HG03135 (cell line): Measurements from ENCODE around the gene VAV2.

Source experiments
- ATAC-seq: cut with Tn5 transposase; IDR thresholded peaks from one replicate; pipeline ENCODE4 v1.9.1; 2021; ENCODE audit warnings: mild to moderate bottlenecking, moderate library complexity; ENCODE audit not compliant: unreplicated experiment

VAV2 gene

DNA sequence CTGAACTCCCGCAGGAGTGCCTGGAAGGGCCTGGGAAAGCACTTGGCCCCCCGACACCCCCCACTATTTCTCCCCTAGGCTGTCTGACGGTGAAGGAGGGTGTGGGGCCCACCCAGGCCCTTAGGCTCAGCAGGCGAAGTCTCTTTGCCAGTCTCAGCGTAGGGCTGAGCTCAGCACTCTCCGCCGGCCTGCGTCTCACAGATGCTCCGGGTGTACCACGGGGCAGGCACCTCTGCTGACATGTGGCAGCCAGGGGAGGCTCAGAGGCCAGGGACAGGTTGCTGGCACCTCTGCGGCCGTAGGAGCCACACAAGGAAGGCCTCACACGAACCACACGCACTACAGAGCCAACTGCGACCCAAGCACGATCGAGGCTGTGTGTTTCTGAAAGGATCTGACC lies 114.2 kb downstream of the VAV2 start:
- no peak for ATAC-seq

DNA sequence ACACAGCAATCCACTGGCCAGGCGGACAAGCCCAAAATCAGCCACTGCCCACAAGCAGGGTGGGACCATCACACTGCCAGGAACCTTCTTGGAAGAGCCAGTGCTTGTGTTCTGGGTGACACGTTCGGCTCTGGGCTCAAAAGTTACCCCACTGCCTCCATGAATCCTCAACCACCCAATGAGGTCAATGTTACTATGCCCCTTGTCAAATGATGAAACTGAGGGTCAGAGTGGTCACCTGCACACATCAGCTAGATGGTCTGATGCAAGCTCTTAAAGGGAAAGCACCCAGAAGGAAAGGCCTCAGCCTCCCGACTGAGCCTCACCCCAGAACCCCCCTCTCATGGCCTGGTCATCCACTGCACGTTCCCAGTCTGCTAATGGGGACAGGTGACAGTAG lies 114.8 kb downstream of the VAV2 start:
- no peak for ATAC-seq

DNA sequence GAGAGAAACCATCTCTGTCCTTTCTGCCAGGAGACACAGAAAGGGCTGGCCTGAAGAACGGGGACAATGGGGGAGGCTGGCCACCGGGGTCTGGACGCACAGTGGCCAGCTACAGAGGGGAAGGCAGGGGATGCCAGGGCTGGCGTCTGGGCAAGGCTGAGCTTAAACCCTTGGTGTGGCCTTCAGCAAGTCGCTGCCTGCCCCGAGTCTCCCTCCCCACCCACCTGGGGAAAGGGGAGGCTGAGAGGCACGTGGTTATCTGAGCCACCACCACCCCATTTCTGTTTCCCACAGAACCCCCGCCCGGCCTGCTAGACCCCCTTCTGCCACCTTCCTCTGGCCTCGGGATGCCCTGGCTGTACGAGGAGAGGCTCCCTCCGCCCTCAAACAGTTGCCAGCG lies 115.3 kb downstream of the VAV2 start:
- ATAC-seq = no peak

DNA sequence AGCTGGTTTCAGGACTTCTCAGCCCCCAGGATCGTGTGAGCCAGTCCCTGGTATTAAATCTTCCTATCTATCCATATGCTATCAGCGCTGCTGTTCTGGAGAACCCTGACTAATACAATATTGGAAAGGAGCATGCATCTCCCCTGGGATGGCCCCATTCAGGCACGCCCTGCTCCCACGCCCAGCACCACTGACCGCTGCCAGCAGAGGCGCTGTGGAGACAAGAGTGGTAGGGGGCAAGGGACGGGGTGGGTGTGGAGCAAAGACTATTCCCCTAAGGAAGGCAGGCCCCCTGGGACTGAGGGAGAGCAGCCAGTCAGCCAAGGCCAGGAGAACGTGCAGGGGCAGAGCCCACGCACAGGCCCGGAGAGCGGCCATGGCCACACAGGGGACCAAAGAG lies 116.0 kb downstream of the VAV2 start:
- ATAC-seq = no peak

DNA sequence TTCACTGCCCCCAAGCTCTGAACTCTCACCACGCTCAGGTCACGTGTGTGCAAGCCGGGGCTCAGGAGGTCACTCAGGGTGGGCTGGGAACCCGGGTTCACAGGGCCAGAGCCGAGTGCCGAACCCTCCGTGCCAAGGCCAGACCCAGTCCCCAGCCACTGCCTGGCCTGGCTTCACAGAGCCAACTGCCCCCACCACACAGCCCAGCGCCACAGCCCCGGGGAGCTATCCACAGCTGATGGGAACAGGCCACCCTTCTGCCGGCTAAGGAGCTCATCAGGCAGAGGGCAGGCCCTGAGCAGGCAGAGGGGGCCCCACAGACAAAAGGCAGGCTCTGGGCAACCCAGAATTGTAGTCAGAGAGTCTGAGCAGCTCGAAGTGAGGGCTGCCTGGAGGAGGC lies 117.0 kb downstream of the VAV2 start:
- no peak for ATAC-seq

DNA sequence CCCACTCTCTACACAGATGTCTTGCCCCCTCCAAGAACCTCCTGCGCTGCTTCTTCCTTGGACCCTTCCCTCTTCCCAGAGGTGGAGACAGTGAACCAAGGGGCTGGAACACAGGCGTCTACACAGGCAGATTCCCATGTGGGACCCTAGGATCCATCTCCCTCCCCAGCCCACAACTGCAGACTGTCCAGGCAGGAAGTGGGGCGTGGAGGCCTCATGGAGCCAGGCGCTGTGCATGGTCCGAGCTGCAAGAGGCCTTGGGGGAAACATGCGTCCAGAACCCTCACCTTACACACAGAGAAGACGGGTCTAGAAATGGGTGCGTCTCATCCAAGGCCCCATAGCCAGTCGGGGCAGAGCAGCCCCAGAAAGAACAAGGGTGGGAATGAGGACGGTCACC lies 117.5 kb downstream of the VAV2 start:
- no peak for ATAC-seq

DNA sequence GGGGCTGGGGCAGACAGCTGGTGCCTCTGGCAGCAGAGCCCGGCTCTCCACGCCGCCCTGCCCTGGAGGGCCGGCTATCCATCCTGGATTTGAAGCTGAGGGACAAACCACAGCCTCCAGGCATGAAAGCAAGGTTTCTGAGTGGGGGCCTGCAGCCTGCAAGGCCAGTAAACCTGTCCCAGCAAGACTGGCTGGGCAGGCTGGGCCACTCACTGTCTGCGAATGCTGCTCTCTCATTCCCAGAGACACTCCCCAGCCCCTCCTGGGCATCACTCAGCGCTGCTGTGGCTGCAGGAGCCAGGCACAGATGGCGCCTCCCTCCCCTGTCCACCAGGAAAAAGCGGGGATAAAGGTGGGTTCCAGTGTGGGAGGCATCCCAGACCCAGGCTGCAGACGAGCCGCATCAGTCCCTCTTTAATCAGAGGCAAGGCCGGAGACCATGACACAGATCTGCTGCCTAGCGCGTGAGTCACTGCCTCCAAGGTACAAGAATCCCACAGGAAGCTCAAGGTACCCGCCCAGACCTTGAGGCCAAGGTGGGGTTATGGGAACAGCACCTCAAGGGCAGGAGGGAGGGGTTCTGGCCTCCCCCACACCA lies 118.0 kb downstream of the VAV2 start:
- ATAC-seq = no peak

DNA sequence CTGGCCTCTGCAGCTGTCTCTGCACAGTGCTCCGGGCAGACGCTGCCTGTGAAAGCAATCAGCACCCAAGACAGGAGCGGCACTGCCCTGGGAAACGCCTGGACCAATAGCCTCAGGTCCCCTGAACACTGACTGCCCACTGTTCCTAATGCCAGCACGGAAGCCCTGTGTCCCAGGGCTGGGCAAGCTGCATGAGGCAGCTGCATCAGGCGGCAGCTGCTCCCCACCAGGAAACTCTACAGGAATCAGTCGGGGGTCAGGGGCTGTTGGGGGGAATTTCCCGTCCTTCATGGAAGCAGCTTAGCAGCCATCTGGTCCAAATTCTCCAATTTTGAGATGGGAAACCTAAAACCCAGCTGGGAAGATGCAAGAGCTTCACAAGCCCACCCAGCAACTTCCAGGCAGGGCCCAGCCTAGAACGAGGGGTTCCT lies 118.6 kb downstream of the VAV2 start:
- ATAC-seq = no peak

DNA sequence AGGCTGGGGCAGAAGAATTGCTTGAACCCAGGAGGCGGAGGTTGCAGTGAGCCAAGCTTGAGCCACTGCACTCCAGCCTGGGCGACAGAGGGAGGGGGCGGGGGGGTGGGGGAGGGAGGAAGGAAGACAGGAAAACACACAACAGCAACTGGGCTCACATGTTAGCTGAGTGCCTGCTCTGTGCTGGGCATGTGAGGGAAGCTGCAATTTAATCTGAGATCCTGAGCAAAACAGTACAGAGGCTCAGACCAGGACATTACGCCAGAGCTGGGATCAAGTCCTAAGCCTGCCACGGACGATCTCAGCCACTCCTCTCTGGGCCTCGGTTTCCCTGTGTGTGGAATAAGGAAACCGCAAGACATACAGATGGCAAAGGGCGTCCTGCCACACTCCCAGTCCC lies 119.1 kb downstream of the VAV2 start:
- ATAC-seq = no peak

DNA sequence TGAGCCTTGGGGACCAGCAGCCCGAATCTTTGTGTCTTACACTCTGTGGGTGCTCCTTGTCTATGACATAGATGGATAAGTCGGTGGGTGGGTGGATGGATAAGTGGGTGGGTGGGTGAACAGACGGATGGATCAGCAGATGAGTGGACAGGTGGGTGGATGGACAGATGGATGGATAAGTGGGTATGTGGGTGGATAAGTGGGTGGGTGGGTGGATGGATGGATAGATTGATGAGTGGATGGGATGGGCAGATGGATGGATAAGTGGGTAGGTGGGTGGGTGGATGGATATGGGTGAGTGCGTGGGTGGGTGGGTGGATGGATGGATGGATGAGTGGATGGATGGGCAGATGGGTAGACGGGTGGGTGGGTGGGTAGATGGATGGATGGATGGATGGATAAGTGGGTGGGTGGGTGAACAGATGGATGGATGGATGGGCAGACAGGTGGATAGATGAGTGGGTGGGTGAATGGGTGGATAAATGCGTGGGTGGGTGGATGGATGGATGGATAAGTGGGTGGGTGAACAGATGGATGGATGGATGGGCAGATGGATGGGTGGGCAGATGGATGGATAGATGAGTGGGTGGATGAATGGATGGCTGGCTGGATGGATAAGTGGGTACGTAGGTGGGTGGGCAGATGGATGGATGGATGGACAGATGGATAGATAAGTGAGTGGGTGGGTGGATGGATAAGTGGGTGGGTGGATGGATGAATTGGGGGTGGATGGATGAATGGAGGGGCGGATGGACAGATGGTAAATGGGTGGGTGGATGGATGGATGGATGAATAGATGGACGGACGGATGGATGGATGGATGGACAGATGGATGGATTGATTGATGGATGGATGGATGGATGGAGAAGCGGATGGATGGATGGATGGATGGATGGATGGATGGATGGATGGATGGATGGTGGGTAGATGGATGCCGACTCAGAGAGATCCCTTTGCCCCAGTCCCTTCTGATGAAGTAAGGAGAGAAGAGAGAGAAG lies 121.2 kb downstream of the VAV2 start:
- no peak for ATAC-seq

DNA sequence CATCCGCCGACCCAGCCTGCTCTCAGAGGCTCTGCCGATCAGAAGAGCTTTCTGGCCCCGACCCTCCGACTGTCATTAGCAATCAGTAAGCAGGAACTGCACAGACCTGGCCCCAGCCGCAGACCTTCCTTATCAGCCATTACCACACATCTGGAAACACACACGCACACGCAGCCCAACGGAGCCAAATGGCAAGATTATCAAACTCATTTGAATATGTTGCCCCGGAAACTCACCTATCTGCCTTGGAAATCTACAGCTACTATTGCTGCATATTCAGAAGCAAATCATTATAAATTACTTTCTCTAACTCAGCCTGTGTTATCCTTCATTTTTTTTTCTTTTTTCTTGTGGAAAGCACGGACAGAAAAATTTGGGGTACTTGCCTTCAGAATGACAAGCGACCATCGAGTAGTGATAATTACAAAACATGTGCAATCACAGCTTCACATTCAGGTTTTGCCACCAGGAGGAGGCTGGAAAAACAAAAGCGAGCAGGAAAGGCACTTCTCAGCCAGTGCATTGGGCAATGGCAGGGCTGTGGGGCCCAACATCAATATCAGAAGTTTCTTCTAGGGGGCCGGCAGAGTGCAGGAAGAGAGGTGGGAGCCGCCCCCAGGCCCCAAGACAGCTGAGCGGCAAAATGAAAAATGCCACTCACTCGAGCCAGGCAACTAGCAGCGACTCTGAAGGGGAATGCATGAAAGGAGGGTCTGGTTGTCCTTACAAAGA lies 122.3 kb downstream of the VAV2 start:
- no peak for ATAC-seq

DNA sequence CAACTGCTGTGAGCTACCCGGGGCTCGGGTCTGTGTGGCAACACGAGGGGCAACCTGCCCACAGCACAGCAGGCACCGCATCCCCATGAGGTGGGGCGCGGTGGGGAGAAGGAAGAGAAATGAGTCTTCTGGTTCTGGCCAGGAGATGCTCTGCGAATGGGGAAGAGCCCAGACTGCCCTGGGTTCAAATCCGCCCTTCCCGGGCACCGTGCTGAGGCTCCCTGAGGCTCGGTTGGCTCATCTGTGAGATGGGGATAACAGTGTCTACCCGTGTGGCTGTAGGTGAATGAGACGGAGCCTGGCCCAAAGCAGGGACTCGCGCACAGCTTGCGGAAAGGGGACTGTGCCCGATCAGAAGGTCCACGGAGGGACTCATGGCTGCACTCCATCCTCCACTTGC lies 123.9 kb downstream of the VAV2 start:
- ATAC-seq = no peak

DNA sequence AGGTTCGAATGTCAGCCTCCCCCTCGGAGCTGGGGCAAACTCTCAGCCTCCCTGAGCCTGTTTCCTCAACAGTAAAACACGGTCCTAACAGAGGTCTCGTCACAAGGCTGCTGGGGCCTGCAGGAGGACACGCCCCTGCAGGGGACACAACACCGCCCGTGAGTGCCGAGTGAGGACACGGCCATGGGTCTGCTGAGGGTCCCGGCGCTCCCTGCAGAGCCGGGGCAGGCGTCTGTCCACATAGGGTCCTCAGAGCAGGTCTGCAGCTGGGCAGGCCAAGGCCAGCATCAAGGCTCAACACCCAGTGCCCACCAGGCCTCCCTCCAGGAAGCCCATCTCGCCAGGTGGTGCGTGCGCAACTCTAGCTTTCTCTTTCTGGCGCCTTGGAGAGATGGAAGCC lies 125.2 kb downstream of the VAV2 start:
- ATAC-seq = no peak

DNA sequence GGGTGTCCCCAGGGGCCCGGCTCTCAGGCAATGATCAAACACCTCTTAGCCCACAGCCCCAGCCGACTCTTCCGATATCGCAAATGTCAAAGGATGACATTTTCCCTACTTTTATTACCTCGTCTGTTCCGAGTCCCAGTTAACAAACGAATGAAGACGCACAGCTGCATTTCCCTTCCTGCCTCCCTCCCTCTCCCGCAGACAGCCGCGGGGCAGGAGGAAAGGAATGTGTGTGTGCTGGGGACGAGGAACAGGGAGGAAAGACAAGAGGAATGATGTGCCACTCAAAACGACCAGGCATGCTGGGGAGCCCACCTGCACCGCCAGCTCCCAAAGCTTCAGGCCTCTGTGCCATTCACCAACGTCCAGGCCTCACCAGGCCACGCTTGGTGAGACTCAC lies 128.1 kb downstream of the VAV2 start:
- no peak for ATAC-seq

DNA sequence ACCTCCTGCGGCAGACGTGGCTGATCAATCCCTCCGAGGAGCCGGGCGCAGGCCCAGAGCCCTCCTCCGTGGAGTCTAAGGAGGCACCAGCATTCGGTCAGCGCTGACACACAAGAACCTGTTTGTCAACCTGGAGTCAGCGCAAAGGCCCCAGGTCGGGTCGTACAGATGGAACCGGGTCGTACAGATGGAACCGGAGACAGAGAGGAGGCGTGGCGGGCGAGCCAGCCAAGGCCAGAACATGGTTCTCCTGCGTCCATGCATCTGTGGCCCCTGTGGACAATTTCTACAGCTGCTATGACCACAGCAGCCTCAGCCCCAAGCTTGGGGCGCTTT lies 128.9 kb downstream of the VAV2 start:
- no peak for ATAC-seq

DNA sequence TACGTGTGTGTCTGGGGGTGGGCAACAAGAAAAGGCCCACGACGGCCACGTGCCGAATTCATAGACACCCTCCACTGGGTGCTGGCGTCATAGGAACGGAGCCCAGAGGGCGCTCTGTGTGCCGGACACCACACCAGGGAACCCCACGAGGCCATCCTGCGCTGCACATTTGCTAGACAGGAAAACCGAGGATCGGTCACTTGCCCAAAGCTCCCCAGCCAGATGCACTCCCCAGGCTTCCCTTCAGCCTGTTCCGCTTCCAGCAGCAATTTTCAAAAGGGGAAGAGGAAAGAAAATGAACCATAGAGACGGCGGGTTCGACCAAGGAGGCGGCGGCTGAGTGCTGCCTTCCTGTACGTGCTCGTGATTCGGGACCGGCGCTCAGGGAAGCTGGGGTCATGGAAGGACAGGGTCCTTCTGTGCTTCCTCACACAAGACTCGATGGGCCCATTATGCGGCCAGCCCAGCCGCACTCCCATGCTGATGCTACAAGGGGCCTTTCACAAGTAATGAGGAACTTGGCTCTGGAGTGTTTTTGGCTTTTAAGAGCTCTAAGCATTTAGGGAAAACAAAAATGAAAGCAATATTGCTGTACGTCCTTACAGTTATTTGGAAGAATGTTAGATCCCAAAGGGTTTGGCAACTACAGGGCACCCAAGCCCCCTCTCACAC lies 129.4 kb downstream of the VAV2 start:
- ATAC-seq = no peak

DNA sequence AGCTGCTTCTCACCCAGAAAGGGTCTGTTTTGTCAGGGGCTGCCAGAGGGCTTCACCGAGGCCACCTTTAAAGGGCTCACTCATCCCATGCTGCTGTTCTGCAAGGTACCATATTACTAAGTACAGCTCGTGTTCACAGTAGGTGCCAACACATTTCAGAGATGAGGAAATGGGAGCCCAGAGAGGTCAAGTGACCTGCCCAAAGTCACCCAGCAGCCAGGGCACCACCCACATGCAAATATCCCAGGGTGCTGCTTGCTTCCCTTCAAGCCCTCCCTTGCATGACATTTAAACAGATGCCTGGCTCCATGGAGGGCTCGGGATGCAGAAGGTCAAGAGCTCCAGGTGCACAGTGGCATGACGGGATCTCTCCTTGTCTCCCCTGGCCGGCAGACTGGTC lies 130.4 kb downstream of the VAV2 start:
- no peak for ATAC-seq

DNA sequence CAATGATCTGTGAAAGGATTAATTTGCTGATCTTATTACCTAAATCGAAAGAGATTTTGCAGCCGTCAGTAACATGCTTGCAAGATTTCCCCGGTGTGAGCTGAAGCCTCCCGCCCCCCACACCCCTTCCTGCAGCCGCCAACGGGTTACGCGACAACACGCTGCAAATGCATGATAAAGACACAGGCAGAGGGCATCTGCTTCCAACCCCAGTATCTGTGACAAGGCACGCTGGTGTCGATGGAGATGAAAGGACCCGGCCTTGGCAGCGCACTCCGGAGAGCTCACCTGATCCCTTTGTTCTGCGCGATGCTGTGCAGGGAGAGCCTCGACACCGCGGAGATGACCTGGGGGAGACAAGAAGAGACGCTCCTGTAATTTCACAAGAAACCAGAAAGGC lies 131.0 kb downstream of the VAV2 start:
- no peak for ATAC-seq

DNA sequence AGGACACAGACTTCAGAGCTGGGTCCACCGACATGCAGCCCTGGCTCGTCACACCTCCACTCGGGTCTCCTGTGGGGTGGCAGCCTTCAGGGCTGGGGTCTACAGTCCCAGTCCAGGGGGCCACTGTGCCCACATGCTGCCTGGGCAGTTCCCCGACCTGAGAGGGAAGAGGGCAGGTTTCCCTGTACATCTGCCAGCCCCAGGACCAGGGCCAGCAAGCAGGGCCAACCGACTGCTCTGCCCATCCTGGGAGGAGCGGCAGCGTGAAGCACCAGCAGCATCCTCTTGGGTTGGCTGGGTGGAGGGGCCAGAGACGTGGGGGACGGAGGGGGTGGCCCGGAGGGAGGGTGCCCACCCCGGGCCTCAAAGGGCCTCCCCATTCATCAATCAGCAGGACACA lies 133.4 kb downstream of the VAV2 start:
- ATAC-seq = no peak

DNA sequence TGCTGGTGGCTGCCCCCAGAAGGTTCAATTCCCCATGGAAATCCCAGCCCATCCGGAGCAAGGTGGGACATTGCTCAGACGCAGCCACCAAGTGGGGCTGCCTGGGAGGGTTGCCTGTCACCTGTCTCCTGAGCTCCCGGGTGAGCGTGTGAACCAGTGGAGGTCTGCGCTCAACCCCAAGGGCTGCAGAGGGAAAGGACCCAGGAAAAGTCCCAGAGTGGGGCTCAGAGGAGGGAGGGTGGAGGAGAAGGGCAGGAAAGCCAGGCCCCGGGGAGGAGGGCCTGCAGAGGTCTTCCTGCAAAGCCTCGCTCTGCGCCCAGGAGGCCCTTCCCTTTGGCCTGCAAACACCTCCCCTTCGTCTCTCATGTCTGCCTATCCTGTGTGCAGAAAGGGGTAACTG lies 134.5 kb downstream of the VAV2 start:
- no peak for ATAC-seq

DNA sequence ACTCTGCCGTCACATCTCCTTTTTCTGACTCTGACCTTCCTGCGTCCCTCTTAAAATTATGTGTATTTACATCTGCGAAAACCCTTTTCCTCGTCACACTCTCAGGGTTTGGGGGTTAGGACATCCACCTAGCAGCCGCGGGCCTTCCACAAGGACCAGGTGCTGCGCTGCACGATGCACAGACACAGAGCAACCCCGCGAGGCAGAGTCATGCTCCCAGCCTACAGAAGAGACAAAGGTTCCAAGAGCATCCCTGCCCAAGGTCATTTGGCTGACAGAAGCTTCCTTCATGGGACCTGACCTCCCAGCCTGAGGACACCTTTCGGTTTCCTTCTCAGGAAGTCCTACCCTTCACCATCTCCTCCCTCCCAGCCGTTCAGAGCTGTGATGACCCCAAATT lies 135.3 kb downstream of the VAV2 start:
- no peak for ATAC-seq
